Aorta (tissue), 5 donors: ENCODE measurements around the gene RPL27A. TPM values are rescaled to one million over a fixed set of nuclear protein-coding genes. Genes with fewer than 3 reads are reported as not detected.
A peak's percentile ranks its signal among the peaks of the same experiment; 100 is the strongest.

Experiments
- ATAC-seq: fragments of 200-7000 bp; cut with Tn5 transposase; one replicate; pipeline ENCODE4 v1.9.1; 2022; ENCODE audit warnings: moderate library complexity; ENCODE audit not compliant: low FRiP score
- DNase-seq, 2 donors: peaks; one replicate each; pipeline ENCODE4 v3.0.0-alpha.2; 2020
- H3K27ac ChIP-seq, 2 donors: one replicate each; pipeline ENCODE4 v1.5.1; 2013; ENCODE audit warnings: low read length in 2 of 2, mild to moderate bottlenecking in 2 of 2, moderate library complexity in 2 of 2, control low read depth in 1 of 2, inconsistent platforms in 1 of 2, low read depth in 1 of 2
- H3K27me3 ChIP-seq, 2 donors: one replicate each; pipeline ENCODE4 v1.6.1; 2013; ENCODE audit warnings: control low read depth in 1 of 2, low read length in 1 of 2, mild to moderate bottlenecking in 1 of 2, moderate library complexity in 1 of 2; ENCODE audit not compliant: insufficient read depth in 2 of 2, control insufficient read depth in 1 of 2
- H3K36me3 ChIP-seq, 2 donors: one replicate each; pipeline ENCODE4 v1.6.1; 2013; ENCODE audit warnings: control low read depth in 1 of 2, low read length in 1 of 2, mild to moderate bottlenecking in 1 of 2; ENCODE audit not compliant: insufficient read depth in 2 of 2, control insufficient read depth in 1 of 2
- H3K4me1 ChIP-seq, 2 donors: one replicate each; pipeline ENCODE4 v1.6.1; 2013; ENCODE audit warnings: low read length in 2 of 2, control low read depth in 1 of 2, mild to moderate bottlenecking in 1 of 2, moderate library complexity in 1 of 2; ENCODE audit not compliant: insufficient read depth in 2 of 2, control insufficient read depth in 1 of 2
- H3K4me3 ChIP-seq, 2 donors: one replicate each; pipeline ENCODE4 v1.5.1; 2013; ENCODE audit warnings: low read length in 2 of 2, control low read depth in 1 of 2, mild to moderate bottlenecking in 1 of 2
- H3K9me3 ChIP-seq: one replicate; pipeline ENCODE4 v1.6.1; 2013; ENCODE audit warnings: mild to moderate bottlenecking, low read length; ENCODE audit not compliant: control insufficient read depth
- WGBS, 2 donors: extraction: QIAGEN DNeasy Blood & Tissue Kit; methylation state at CpG; one replicate each; pipeline ENCODE4 v1.1.7; 2013; 5-methylcytosine and 5-hydroxymethylcytosine counted together
- intact Hi-C, 2 donors: fragments of 100-400 bp; cut with DNase I; formaldehyde crosslinking; loops; one replicate each; pipeline versions ENCODE4 v1.14.2 to v1.15.0; 2022
- polyA plus RNA-seq, 2 donors: library from polyadenylated mRNA; stranded (reverse); fragments of 200-250 nt; gene quantifications; one replicate each; pipeline ENCODE4 v1.2.3, GENCODE V29; 2013
- total RNA-seq, 2 donors: library from RNA; stranded (reverse); fragmentation: NEBNext Ultra II Directional; extraction: Animal tissue kit (Norgen Biotek cat#: 25700); gene quantifications; one replicate each; pipeline ENCODE4 v1.2.1, GENCODE V29; 2021
- donor health status: healthy with polysubstance abuse.
- donor health status: Bipolar disorder and iron deficiency.
- donor health status: DM: no; HTN: no; CAD: no.
- donor health status: DM: no; HTN: no; CAD: no.
- donor health status: DM: yes; HTN: yes; CAD: no.

Gene RPL27A
- total and polyA plus RNA-seq, 4 donors: 623 to 4,548 (median 1,558) TPM

DNA sequence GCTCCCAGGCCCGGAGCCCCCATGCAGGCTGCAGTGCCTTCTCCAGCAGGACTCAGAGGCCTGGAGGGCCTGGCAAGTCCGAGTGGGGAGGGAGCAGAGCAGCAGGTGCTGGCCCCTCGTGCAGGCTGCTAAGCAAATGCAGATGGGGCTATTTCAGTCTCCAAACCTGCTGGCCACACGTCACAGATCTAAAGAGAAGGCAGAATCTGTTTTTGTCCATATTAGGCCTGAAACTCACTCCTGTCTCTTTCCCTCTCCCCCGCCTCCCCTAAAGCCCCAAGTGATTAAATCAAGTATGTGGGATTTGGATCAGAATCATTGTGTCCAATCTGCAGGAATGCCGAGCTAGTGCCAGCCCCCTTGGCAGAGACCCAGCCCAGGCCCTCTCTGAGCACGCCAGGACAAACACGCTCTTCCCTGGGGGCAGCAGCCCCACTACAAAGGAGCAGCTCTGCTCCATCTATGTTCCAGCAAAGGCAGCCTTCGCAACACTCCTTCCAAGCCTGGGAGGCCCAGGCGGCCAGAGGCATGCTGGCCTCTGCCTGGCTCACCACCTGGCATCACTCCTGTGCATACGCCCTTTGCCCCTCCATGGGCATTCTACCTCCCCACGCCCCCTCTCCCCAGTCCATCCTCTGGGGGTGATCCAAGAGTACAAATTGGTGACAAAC is 26.5 kb downstream of the RPL27A start:
- H3K4me1 ChIP-seq: no peaks in the 10 kb centered on the region
- no peak overlapping the region for H3K4me3 ChIP-seq
- intact Hi-C loops: loop anchor here in 1 of 2 donors (2.0 to 5.0 kb wide), 2 partner anchors 20 to 98 kb away; no protein-coding TSS in a partner anchor
- 7 to 9% methylated on average over 12 of the region's 12 CpGs for WGBS, 2 donors
- ATAC-seq (peak; percentile 91), DNase-seq (peak; percentile 96 to 98)
- no peaks in the 10 kb centered on the region for H3K9me3 ChIP-seq
- H3K36me3 ChIP-seq: no peaks in the 10 kb centered on the region
- H3K27me3 ChIP-seq: no peaks in the 10 kb centered on the region
- H3K27ac ChIP-seq: peak overlapping the region; percentile 76 to 95

DNA sequence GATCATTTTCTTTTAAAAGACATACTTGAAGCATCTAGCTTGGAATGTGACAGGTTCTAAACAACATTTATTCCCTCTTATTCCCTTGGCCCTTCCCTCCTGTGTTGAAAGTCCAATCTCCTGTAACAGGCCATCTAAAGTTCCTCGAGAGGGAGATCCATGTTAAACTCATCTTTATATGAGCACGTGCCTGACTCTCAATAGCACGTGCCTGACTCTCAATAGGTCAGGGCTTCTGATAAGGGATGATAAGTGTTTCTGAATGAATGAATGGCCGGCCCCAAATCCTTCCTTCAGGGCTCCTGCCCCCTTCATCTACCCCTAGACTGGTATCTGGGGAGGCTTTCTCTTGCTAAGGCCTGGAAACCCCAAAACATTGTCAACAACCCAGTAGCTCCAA is 27.2 kb downstream of the RPL27A start:
- no peaks in the 10 kb centered on the region for H3K9me3 ChIP-seq
- H3K36me3 ChIP-seq: no peaks in the 10 kb centered on the region
- intact Hi-C loops: loop anchor here in 1 of 2 donors (2.0 to 5.0 kb wide), 2 partner anchors 21 to 98 kb away; no protein-coding TSS in a partner anchor
- no peaks in the 10 kb centered on the region for H3K27me3 ChIP-seq
- H3K4me3 ChIP-seq: no peak overlapping the region
- DNase-seq: no peak
- H3K4me1 ChIP-seq: no peaks in the 10 kb centered on the region
- no peak for ATAC-seq
- WGBS, 2 donors: 90 to 91% methylated on average over 4 of the region's 4 CpGs
- H3K27ac ChIP-seq: peak overlapping the region; percentile 53 to 55

DNA sequence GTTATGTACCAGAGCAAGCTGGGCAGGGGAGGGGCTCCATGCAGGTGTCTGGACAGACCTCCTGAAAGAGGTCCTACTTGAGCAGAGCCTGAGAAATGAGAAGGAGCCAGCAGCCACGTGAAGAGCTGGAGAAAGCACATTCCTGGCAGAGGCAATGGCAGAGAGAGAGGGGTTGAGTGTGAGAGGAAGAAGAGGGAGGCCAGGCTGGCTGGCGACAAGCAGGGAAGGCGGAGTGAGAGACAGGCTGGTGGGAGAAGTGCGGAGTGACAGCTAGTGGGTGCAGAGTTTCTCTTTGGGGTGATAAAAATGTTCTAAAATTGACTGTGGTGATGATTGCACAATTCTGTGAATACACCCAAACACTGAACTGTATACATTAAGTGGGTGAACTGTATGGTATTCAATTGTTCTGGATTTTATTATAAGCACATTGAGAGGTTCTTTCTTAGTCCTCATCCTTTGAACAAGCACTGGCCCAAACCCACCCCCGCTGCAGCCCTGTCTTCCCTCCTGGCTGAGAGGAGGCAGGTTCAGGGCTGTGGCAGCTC is 29.4 kb downstream of the RPL27A start:
- DNase-seq: no peak
- no peaks in the 10 kb centered on the region for H3K27me3 ChIP-seq
- no peaks in the 10 kb centered on the region for H3K36me3 ChIP-seq
- no peak overlapping the region for H3K27ac ChIP-seq
- H3K9me3 ChIP-seq: no peaks in the 10 kb centered on the region
- intact Hi-C loops: no loop called here
- H3K4me3 ChIP-seq: no peak overlapping the region
- 81 to 82% methylated on average over 5 of the region's 5 CpGs for WGBS, 2 donors
- H3K4me1 ChIP-seq: peaks cover under 1 to 1% of the 10 kb centered on the region in 2 donors
- ATAC-seq: no peak

DNA sequence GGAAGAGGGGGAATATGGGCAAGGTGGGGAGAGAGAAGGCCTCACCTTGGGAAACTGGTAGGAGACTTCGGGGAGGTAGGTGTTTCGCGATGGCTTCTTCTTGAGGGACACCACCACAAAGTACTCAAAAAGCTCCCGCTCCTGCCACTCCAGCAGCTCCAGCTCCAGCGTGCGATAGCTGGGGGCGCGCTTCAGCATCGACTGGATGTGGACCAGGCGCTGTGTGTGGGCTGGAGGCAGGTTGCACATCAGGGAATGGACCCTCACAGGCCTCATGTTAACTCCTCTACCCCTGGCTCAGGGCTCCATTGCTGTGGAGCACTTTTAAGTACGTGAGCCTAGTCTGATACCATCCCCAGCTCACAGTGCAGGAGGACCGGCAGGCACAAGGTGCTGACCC is 29.9 kb downstream of the RPL27A start:
- DNase-seq (no peak), ATAC-seq (no peak)
- no peaks in the 10 kb centered on the region for H3K9me3 ChIP-seq
- no peaks in the 10 kb centered on the region for H3K36me3 ChIP-seq
- peaks cover 2 to 7% of the 10 kb centered on the region in 2 donors for H3K4me1 ChIP-seq
- H3K4me3 ChIP-seq: no peak overlapping the region
- intact Hi-C loops: no loop called here
- H3K27ac ChIP-seq: no peak overlapping the region
- no peaks in the 10 kb centered on the region for H3K27me3 ChIP-seq
- 96 to 97% methylated on average over 12 of the region's 12 CpGs for WGBS, 2 donors

DNA sequence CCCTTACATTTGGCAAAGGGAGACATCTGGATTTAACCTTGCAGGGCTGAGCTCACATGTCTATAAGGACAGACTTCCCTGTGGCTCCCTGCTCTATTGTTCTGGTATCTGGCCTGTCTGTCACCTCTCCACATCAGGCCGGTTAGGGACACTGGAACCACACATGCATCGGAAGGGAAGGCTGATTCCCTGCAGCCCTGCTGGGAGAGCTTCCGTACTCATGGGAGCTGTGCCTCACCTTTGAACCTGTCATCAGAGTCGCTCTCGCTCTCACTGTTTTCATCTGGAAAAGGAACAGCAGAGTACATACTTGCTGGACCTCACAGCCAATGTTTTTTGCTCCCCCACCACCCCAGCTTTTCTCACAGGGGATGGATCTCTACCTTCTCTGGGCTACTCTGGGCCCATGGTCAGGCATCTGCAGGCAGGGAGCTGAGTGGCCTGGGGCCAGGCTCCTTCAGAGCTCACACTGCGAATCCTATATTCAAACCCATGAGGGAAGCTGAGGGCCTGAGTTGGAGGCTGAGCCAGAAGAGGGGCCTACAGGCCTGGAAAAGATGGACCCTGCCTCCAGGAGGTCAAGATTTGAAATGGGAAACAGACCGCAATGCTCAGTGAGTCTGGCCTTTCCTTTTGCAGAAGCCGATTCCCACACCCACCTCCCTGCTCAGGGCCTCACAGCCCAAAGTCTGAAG is 31.3 kb downstream of the RPL27A start:
- Histone ChIP-seq H3K36me3 (no peaks in the 10 kb centered on the region), H3K27me3 (no peaks in the 10 kb centered on the region), H3K4me3 (no peak overlapping the region), H3K4me1 (peaks cover 5 to 8% of the 10 kb centered on the region in 2 donors), H3K9me3 (no peaks in the 10 kb centered on the region), H3K27ac (no peak overlapping the region)
- no peak for DNase-seq
- no peak for ATAC-seq
- WGBS, 2 donors: 95 to 98% methylated on average over 8 of the region's 8 CpGs
- intact Hi-C loops: no loop called here

DNA sequence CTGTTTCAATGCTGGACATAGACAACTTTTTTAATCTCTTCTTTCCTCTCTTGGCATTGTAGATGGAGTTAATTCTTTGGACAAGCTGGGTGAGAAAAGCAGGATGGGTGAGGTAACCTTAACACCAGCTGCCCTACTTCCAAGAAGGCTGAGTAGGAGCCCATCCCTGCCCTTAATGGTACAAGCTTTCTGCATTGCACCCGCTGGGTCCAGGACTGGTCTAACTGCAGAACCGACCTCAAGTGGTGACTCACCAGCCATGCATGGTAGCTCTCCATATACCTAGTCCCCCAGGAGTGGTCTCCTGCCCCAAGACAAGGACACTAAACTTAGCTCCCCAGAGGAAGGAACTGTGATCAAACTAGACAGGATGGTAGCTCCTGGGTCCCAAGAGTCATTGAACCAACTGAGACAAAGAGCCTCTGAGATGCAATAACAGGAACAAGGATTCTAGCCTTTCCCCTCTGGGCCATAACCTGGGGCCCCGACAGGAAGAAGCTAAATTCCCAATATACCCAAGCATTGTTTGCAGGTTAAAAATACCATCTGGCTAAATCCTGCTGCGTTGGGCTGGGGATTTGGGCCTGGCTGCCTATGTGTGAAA is 32.1 kb downstream of the RPL27A start:
- Histone ChIP-seq H3K36me3 (no peaks in the 10 kb centered on the region), H3K9me3 (no peaks in the 10 kb centered on the region), H3K4me3 (no peak overlapping the region), H3K4me1 (peaks cover 8% of the 10 kb centered on the region in 2 donors), H3K27me3 (no peaks in the 10 kb centered on the region), H3K27ac (no peak overlapping the region)
- no peak for DNase-seq
- WGBS, 2 donors: 49 to 55% methylated on average over 4 of the region's 4 CpGs
- intact Hi-C loops: loop anchor here in 1 of 2 donors (5.0 kb wide), 1 partner anchor 53 kb away; no protein-coding TSS in a partner anchor
- ATAC-seq: no peak

DNA sequence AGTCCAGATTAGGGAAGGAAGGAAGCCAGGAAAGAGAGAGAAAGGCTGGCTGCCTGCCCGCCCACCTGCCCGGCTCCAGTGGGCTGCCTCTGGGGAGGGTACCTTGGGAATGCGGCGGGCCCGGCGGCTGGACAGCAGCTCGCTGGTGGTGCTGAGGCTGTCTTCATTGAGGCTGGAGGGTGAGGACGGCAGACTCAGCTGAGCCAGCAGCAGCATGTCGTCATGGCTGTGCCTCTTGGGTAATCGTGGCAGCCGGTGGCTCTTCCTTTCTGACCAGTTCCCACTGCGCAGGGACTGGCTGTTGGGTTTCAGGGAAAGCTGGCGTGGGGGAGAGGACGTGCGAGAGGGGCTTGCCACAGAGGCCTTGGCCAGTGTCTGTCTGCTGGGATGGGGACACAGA is 32.9 kb downstream of the RPL27A start:
- Histone ChIP-seq H3K4me1 (peaks cover 8% of the 10 kb centered on the region in 2 donors), H3K36me3 (no peaks in the 10 kb centered on the region), H3K9me3 (no peaks in the 10 kb centered on the region), H3K4me3 (no peak overlapping the region), H3K27me3 (no peaks in the 10 kb centered on the region), H3K27ac (no peak overlapping the region)
- intact Hi-C loops: loop anchor here in 1 of 2 donors (5.0 kb wide), 1 partner anchor 52 kb away; no protein-coding TSS in a partner anchor
- no peak for DNase-seq
- no peak for ATAC-seq
- 85 to 86% methylated on average over 15 of the region's 15 CpGs for WGBS, 2 donors

DNA sequence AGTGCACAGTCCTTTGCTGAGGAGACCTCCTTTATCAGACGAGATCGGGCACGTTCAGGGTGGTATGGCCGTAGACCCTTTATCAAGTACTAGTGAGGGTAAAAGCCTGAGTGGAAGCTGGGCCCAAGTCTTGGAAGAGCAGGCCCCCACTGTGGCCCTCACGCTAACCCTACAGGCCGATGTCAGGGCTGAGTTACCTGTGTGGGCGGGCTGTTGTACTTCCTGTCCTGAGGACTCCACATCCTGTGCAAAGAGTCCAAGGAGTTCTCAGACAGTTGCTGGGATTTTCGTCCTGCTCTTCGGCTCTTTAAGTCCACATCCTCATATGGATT is 34.9 kb downstream of the RPL27A start:
- 39 to 43% methylated on average over 9 of the region's 9 CpGs for WGBS, 2 donors
- ATAC-seq (no peak), DNase-seq (no peak)
- Histone ChIP-seq H3K36me3 (no peaks in the 10 kb centered on the region), H3K4me3 (no peak overlapping the region), H3K4me1 (peaks cover 8 to 10% of the 10 kb centered on the region in 2 donors), H3K27ac (peak overlapping the region; percentile 86 to 91), H3K27me3 (no peaks in the 10 kb centered on the region), H3K9me3 (no peaks in the 10 kb centered on the region)
- intact Hi-C loops: loop anchor here in 1 of 2 donors (5.0 kb wide), 1 partner anchor 50 kb away; no protein-coding TSS in a partner anchor
